IgD-negative memory B cell (primary cell): ENCODE measurements around the gene ACP1. TPM values are rescaled to one million over a fixed set of nuclear protein-coding genes. Genes with fewer than 3 reads are reported as not detected.
"Not testable (repeated sequence)": the region's sequence is repeated elsewhere in the genome, so short reads cannot be mapped to it uniquely, and the experiment has no call there.

Experiments
- H3K27ac Mint-ChIP-seq, 3 donors: one replicate each; pipeline ENCODE4 v1.8.0; 2020 to 2022; ENCODE audit warnings: mild to moderate bottlenecking in 3 of 3, mixed read lengths in 3 of 3, moderate library complexity in 1 of 3
- H3K27me3 Mint-ChIP-seq: one replicate; pipeline ENCODE4 v1.8.0; 2021; ENCODE audit warnings: mixed read lengths
- H3K36me3 Mint-ChIP-seq: one replicate; pipeline ENCODE4 v1.8.0; 2020; ENCODE audit warnings: mild to moderate bottlenecking, mixed read lengths
- H3K4me1 Mint-ChIP-seq, 3 donors: one replicate each; pipeline ENCODE4 v1.8.0; 2020 to 2022; ENCODE audit warnings: mixed read lengths in 3 of 3, mild to moderate bottlenecking in 1 of 3
- H3K4me3 Mint-ChIP-seq, 4 donors: one replicate each; pipeline ENCODE4 v1.8.0; 2020 to 2022; ENCODE audit warnings: mild to moderate bottlenecking in 4 of 4, mixed read lengths in 4 of 4, moderate library complexity in 3 of 4
- H3K9me3 Mint-ChIP-seq, 3 donors: one replicate each; pipeline ENCODE4 v1.8.0; 2020 to 2021; ENCODE audit warnings: mixed read lengths in 3 of 3, mild to moderate bottlenecking in 1 of 3
- polyA plus RNA-seq: library from polyadenylated mRNA; unstranded; fragments of 300-500 nt; fragmentation: Illumina TruSeq; gene quantifications from one replicate; pipeline ENCODE4 v1.2.3, GENCODE V29; 2021

Gene ACP1
- polyA plus RNA-seq, 1 donor from 2014 or later, result 158 TPM

DNA sequence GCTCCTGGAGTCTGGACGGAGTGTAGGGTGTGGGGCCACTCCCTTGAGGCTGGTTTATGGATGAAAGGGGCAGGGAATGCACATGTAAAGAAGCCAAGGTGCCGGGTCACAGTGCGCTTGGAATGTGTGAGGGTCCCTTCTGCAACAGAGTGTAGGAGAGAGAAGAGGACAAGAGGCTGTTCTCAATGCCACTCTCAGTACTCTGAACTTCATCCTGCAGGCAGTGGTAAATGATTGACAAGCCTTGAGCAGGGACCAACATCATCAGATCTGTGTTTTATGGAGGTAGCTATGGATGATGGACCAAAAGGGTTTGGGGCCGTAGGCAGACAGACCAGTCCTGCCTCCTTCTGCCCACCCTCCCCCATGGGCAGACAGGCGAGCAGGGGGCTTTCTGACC, 30.3 kb downstream of the ACP1 start:
- no peak overlapping the region for H3K4me3 Mint-ChIP-seq
- H3K9me3 Mint-ChIP-seq, result peaks cover 0 to 2% (median 0%) of the 10 kb centered on the region in 3 donors
- H3K27ac Mint-ChIP-seq, result no peak overlapping the region
- no peaks in the 10 kb centered on the region for H3K36me3 Mint-ChIP-seq
- peaks cover 7% of the 10 kb centered on the region for H3K27me3 Mint-ChIP-seq
- peaks cover 0 to under 1% (median 0%) of the 10 kb centered on the region in 3 donors for H3K4me1 Mint-ChIP-seq

DNA sequence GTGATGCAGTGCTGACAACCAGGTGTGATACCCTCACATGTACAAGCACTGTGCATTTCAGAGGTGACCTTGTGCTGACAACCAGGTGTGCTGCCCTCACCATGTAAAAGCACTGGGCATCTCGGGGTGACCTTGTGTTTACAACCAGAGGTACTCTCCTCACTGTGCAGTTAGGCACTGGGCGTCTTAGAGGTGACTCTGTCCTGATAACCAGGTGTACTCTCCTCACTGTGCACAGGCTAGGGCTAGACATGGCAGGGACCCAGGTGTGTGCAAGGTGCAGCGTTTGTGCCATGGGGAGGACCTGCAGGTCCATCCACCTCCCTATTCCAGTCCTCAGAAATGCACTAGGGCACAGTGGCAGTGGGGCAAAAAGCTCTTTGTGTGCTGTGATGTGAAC, 31.6 kb downstream of the ACP1 start:
- Mint-ChIP-seq H3K27ac (no peak overlapping the region), H3K4me1 (no peaks in the 10 kb centered on the region), H3K36me3 (no peaks in the 10 kb centered on the region), H3K4me3 (no peak overlapping the region), H3K27me3 (peaks cover 4% of the 10 kb centered on the region), H3K9me3 (peaks cover 0 to 8% (median 2%) of the 10 kb centered on the region in 3 donors)

DNA sequence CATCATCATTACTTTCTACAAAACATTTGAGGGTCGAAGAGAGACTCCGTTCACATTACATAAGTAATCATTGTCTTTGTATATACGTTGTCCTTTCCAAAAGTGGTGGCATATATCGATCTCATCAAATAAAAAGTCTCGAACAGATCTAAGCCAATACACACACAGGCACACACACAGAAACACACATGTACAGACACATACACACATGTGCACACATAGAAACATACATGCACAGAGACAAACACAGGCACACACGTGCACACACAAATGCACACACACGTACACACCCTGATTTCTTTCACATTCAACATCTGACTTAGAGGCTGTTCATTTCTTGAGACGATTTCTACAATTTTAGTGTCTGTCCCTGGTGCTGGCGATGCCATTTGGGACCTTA, 40.6 kb downstream of the ACP1 start:
- H3K9me3 Mint-ChIP-seq, result peaks cover 10 to 19% (median 18%) of the 10 kb centered on the region in 3 donors
- peaks cover 2% of the 10 kb centered on the region for H3K27me3 Mint-ChIP-seq
- no peaks in the 10 kb centered on the region for H3K36me3 Mint-ChIP-seq
- peaks cover 0 to 4% (median 0%) of the 10 kb centered on the region in 3 donors for H3K4me1 Mint-ChIP-seq
- H3K27ac Mint-ChIP-seq, result no peak overlapping the region
- no peak overlapping the region for H3K4me3 Mint-ChIP-seq

DNA sequence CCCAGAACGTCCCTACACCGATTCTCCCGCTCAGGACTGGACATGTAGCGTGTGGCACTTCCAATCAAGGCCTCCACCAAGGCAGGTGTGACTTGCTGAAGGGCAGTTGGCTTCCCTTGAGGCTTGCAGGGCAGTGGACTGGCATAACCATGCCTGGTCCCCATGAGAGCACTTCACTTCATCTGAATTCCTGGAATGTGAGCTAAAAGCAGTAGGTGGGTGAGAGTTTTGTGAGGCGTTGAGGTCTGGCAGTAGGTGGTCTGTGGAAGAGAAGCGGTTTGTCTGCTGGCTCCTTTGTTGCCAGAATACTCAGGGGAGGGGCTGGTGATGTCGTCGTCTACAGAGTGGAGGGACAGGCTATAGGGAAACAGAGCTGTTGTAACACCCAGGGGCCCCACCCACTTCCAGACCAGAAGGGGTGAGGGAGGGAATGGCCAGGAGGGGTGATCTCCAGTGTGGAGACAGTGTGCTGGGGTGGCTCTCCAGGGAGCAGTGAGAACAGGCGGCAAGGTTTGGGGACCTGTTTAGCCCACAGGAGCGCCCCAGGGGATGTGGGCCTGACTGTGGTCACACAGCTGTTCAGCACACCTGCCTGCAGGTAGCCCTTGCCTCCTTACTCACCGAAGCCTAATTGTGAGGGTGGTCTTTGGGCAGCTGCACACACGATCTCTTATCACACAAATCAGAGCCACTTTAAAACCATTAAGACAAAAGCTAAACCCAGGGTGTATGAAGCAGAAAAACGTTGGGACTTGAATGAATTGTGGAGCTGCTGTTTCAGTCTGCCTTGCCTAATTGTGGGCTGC, 44.6 kb downstream of the ACP1 start:
- Mint-ChIP-seq H3K27me3 (no peaks in the 10 kb centered on the region), H3K4me3 (peak overlapping the region in 1 of 4 donors; percentile 1), H3K36me3 (no peaks in the 10 kb centered on the region), H3K4me1 (peaks cover 0 to 4% (median 3%) of the 10 kb centered on the region in 3 donors), H3K27ac (peak overlapping the region in 1 of 3 donors; percentile 27), H3K9me3 (no peaks in the 10 kb centered on the region)

DNA sequence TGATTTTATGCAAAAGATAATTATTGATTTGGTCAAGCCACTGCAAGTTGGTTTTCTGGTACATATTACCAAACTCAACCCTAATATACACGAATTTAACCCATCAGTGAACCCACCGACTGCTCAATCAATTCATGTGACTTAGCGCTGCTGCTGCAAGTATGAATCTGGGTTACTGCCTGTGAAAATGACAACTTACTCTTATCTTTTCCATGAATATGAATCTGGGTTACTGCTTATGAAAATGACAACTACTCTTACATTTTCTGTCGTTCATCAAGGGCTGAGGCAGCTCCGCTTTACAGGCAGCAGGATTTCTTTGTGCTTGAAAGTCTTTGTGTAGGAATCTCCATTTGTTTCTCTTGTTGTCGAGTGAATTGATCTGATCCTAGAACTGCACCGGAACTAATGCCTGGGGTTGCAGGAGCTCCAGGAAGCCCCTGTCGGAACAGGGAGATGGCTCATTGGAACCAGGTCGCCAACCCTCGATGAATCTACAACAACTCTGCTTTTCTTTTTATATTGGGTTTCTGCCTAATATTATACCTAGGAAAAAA, 45.3 kb downstream of the ACP1 start:
- H3K9me3 Mint-ChIP-seq, result no peaks in the 10 kb centered on the region
- H3K27me3 Mint-ChIP-seq, result no peaks in the 10 kb centered on the region
- peaks cover 0 to 4% (median 3%) of the 10 kb centered on the region in 3 donors for H3K4me1 Mint-ChIP-seq
- no peak overlapping the region for H3K27ac Mint-ChIP-seq
- H3K36me3 Mint-ChIP-seq, result no peaks in the 10 kb centered on the region
- H3K4me3 Mint-ChIP-seq, result no peak overlapping the region

DNA sequence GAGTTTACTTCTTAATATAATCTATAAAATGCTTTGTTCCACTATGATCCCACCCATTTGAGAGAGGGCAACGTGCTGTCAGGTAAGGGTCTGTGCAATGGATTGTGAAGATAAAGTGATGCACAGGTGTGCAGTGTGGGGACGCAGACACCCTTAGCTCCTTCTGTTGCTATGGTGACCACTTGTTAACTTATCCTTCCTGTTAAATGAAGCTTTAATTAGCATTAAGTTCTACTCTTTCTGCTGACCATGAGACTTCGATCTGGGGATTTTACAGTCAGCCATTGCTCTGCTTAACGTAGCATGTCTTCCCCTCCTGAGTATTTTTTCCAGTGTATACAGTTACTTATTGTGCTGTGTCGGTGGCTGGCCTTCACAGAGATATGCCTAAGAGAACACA, 46.2 kb downstream of the ACP1 start:
- Mint-ChIP-seq H3K4me3 (no peak overlapping the region), H3K27ac (peak overlapping the region in 1 of 3 donors; percentile 17), H3K9me3 (peaks cover 0 to 1% (median 0%) of the 10 kb centered on the region in 3 donors), H3K4me1 (peaks cover 0 to 4% (median 3%) of the 10 kb centered on the region in 3 donors), H3K36me3 (no peaks in the 10 kb centered on the region), H3K27me3 (no peaks in the 10 kb centered on the region)

DNA sequence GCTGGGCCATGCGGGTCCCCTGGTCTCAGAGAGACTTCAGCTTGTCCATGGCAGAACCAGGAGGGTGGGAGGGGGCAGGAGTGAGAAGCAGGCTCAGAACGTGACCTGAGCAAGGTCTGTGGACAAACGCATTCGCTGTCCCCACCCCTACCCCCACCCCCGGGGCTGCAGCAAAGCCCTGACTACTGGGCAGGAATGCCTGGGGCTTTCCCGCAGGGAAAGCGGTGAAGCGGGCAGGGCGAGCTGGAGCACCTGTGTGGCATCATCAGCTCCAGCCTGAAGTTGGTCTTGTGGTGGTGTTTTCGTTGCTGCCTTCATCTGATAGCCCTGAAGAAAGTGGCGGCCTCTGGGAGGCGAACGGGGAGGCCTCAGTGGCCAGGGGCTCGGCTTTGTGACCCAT, 49.2 kb downstream of the ACP1 start:
- Mint-ChIP-seq H3K27me3 (no peaks in the 10 kb centered on the region), H3K4me3 (no peak overlapping the region), H3K9me3 (peaks cover 0 to 4% (median 3%) of the 10 kb centered on the region in 3 donors), H3K4me1 (peaks cover 0 to 4% (median 4%) of the 10 kb centered on the region in 3 donors), H3K36me3 (no peaks in the 10 kb centered on the region), H3K27ac (no peak overlapping the region)

DNA sequence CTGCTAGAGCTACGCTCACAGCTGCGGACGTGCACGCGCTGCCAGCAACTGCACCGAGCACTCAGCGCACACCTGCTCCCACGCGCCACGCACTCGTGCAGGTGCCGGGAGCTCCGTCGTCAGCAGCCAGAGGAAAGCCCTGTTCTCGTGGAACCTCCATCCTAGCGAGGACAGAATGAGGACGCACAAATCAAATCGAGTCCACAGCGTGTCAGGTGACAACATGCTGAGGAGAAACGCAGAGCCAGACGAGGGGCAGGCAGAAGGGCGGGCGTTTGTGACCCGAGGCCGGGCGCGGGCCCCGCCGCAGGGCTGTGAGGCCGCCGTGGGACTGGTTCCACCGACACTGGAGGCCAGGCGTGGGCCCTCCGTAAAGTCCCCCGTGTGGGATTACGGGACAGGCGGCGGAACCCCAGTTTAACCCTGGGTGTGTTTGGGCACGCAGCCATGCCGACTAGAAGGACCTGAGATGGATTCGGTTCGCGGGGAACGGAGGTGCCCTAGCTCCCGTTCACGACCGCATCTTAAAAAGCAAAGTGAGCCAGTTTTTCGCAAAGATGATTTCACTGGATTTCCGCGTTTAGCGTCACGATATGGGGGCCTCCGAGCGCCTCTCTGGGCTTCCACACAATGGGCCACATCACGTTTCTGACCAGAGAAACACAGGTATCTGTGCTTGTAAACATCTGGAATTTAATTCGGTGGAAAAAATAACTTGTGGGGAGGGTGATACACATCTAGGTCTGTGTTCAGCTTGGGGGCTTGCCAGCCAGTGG, 50.0 kb downstream of the ACP1 start:
- no peak overlapping the region for H3K4me3 Mint-ChIP-seq

DNA sequence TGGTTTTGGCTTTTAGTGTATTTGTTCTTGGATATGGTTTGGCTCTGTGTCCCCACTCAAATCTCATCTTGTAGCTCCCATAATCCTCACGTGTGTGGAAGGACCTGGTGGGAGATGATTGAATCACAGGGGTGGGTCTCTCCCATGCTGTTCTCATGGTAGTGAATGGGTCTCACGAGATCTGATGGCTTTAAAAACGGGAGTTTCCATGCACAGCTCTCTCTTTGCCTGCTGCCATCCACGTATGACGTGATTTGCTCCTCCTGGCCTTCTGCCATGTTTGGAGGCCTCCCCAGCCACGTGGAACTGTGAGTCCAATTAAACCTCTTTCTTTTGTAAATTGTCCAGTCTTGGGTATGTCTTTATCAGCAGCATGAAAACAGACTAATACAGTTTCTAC, 51.2 kb downstream of the ACP1 start:
- not testable (repeated sequence) for H3K27ac Mint-ChIP-seq, H3K36me3 Mint-ChIP-seq, H3K27me3 Mint-ChIP-seq, H3K4me1 Mint-ChIP-seq, H3K9me3 Mint-ChIP-seq
- peak overlapping the region in 1 of 4 donors; percentile 2 for H3K4me3 Mint-ChIP-seq

More for the DNA sequence above, 50.0 kb downstream of the ACP1 start:
- Mint-ChIP-seq H3K9me3 (peaks cover 0 to 4% (median 3%) of the 10 kb centered on the region in 3 donors), H3K27me3 (no peaks in the 10 kb centered on the region), H3K27ac (no peak overlapping the region), H3K4me1 (peaks cover 0 to 4% (median 0%) of the 10 kb centered on the region in 3 donors), H3K36me3 (no peaks in the 10 kb centered on the region)

DNA sequence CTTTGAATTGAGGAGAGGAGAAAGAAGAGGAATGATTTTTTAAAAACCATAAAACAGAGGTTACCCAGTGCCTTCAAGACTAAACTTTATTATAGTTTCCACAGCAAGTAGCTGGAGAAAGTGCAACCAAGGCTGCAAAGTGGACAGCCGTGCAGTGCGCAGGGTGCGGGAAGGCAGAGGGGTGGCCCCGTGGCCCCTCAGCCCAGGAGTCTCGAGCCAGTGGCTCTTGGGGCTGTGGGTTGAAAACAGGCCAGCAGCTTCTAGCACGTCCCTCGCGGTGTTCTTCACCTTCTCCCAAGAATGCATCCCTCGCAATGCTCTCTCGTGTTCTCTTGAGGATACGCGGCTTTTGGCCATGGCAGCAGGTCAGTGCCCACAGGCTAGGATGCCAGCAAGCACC, 51.6 kb downstream of the ACP1 start:
- H3K36me3 Mint-ChIP-seq, result no peaks in the 10 kb centered on the region
- H3K4me3 Mint-ChIP-seq, result peak overlapping the region in 1 of 4 donors; percentile 2
- no peak overlapping the region for H3K27ac Mint-ChIP-seq
- peaks cover 0 to 4% (median 3%) of the 10 kb centered on the region in 3 donors for H3K9me3 Mint-ChIP-seq
- peaks cover 0 to 4% (median 0%) of the 10 kb centered on the region in 3 donors for H3K4me1 Mint-ChIP-seq
- H3K27me3 Mint-ChIP-seq, result no peaks in the 10 kb centered on the region

DNA sequence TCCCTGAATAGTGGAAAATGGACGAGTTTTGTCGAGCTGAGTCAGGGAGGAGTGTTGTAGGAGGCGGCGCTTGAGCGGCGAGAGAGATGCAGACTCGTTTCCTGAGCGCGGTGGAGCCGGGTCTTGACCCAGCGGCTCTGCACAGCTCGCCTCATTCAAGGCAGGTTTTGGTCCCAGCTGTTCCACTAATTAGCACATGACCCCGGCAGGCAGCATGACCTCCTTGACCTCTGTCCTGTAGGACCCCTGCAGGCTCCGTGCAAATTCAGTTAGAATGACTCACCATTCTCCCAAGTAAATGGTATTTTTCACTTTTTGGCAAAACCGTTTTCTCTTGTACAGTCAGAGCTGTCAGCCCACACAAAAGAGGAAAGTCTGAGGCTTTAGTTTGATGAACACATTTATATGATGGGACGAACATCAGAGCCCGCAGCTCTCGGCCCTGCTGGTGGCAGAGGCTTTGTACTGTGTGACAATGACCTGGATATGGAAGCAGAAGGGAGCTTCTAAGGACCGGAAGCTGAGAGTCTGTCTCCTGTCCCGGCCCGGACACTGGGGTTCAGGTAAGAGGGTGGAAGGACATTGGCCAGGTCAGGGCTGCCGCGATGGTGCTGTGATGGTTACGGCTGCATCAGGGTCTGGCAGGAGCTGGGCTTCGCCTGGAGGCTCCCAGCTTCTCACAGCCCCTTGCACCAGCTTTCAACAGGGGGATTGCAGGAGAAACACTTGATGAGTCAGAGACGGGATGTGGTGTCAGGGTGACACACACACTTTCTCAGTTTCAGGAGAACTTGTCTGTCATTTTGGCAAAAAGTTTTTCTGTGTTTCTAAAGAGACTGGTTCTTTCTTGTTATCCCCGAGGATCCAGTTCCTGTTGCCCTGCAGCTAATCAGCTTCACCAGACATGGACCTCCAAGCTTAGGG, 53.0 kb downstream of the ACP1 start:
- Mint-ChIP-seq H3K27me3 (no peaks in the 10 kb centered on the region), H3K9me3 (peaks cover 1 to 4% (median 3%) of the 10 kb centered on the region in 3 donors), H3K27ac (no peak overlapping the region), H3K4me3 (no peak overlapping the region), H3K4me1 (peaks cover 0 to 4% (median 0%) of the 10 kb centered on the region in 3 donors), H3K36me3 (no peaks in the 10 kb centered on the region)

DNA sequence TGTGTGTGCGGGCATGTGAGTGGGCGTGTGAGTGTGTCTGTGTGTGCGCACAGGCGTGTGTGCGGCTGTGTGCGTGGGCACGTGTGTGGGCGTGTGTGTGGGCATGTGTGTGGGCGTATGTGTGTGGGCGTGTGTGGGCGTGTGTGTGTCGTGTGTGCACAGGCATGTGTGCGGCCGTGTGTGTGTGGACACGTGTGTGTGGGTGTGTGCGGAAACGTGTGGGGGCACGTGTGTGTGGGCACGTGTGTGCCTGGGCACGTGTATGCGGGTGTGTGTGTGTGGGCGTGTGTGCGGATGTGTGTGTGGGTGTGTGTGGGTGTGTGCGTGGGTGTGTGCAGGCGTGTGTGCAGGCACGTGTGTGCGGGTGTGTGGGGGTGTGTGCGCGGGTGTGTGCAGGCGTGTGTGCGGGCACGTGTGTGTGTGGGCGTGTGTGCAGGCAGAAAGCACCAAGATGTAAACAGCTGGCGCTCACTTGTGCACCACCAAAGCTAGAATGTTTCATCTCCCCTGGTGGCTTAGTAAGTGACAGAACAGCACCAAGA, 54.4 kb downstream of the ACP1 start:
- Mint-ChIP-seq H3K4me3 (no peak overlapping the region), H3K4me1 (peaks cover 0 to 2% (median 1%) of the 10 kb centered on the region in 3 donors)

DNA sequence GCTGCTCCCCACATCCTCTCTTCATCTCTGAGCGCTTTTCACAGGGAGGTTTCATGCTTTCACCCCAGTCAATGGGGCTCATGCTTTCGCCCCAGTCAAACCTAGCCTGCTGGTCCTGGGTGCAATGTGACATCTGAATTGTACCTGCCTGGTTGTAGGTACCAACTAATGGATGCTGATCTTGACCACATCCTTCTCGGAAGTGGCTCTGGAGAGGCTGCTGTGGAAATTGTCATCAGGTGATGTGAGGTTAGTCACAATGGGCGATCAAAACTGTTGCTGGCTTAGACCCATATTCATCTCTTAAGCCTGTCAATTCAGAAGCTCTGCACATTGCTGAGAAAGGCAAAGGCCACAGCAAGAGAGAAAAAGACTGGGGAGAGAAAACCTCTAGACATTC, 55.8 kb downstream of the ACP1 start:
- Mint-ChIP-seq H3K9me3 (peaks cover 1 to 6% (median 4%) of the 10 kb centered on the region in 3 donors), H3K4me1 (peaks cover 0 to 4% (median 3%) of the 10 kb centered on the region in 3 donors), H3K4me3 (no peak overlapping the region), H3K36me3 (peaks cover 2% of the 10 kb centered on the region), H3K27ac (no peak overlapping the region), H3K27me3 (peaks cover 2% of the 10 kb centered on the region)

More for the DNA sequence above, 54.4 kb downstream of the ACP1 start:
- H3K27ac Mint-ChIP-seq, result no peak overlapping the region
- H3K9me3 Mint-ChIP-seq, result peaks cover 1 to 4% (median 4%) of the 10 kb centered on the region in 3 donors
- H3K27me3 Mint-ChIP-seq, result no peaks in the 10 kb centered on the region
- peaks cover 1% of the 10 kb centered on the region for H3K36me3 Mint-ChIP-seq

DNA sequence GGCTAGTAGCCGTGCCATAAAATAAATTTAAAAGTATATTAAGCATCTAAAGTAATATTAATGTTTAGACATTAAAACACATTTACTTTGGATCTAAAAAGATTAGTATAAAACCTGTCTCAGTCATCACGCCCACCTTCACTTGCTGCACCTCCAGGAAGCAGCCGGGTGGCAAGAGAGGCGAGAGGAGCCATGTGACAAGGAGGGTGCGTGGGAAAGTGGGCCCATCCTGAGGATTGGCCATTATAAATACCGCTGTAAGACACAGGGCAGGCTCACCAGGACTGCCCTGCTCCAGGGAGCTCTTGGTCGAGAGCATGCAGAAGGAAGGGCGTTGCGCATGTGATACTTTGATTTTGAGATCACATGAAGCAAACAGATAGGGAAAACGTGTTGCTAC, 57.6 kb downstream of the ACP1 start:
- Mint-ChIP-seq H3K27ac (no peak overlapping the region), H3K36me3 (peaks cover 2% of the 10 kb centered on the region), H3K4me1 (peaks cover 0 to 4% (median 3%) of the 10 kb centered on the region in 3 donors)

More for the DNA sequence above, 57.6 kb downstream of the ACP1 start:
- Mint-ChIP-seq H3K27me3 (peaks cover 2% of the 10 kb centered on the region), H3K4me3 (no peak overlapping the region), H3K9me3 (peaks cover 3 to 7% (median 6%) of the 10 kb centered on the region in 3 donors)
